ENCODE measurements around the gene SAMD5.

- no peak for TF ChIP-seq POLR2AphosphoS5 (IDR thresholded peaks at IDR 0.05; ENCODE audit: low read depth, low read length)
- TF ChIP-seq, protein P1, sequence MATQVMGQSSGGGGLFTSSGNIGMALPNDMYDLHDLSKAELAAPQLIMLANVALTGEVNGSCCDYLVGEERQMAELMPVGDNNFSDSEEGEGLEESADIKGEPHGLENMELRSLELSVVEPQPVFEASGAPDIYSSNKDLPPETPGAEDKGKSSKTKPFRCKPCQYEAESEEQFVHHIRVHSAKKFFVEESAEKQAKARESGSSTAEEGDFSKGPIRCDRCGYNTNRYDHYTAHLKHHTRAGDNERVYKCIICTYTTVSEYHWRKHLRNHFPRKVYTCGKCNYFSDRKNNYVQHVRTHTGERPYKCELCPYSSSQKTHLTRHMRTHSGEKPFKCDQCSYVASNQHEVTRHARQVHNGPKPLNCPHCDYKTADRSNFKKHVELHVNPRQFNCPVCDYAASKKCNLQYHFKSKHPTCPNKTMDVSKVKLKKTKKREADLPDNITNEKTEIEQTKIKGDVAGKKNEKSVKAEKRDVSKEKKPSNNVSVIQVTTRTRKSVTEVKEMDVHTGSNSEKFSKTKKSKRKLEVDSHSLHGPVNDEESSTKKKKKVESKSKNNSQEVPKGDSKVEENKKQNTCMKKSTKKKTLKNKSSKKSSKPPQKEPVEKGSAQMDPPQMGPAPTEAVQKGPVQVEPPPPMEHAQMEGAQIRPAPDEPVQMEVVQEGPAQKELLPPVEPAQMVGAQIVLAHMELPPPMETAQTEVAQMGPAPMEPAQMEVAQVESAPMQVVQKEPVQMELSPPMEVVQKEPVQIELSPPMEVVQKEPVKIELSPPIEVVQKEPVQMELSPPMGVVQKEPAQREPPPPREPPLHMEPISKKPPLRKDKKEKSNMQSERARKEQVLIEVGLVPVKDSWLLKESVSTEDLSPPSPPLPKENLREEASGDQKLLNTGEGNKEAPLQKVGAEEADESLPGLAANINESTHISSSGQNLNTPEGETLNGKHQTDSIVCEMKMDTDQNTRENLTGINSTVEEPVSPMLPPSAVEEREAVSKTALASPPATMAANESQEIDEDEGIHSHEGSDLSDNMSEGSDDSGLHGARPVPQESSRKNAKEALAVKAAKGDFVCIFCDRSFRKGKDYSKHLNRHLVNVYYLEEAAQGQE (IDR thresholded peaks at IDR 0.05; ENCODE audit: insufficient read depth in 1 of 2, low read depth in 2 of 2, low read length in 2 of 2): no peak
- TF ChIP-seq TAF1 (IDR thresholded peaks at IDR 0.05; ENCODE audit: borderline replicate concordance, insufficient read depth, low read length): no peak
- no peak for TF ChIP-seq SIN3A (IDR thresholded peaks at IDR 0.05; ENCODE audit: borderline replicate concordance, insufficient read depth, low read length)
- no peak for TF ChIP-seq FOXP2 (optimal IDR thresholded peaks at IDR 0.05; ENCODE audit: borderline replicate concordance, extremely low read depth, extremely low read length, insufficient read depth)
These were observed 43.5 kb downstream of the SAMD5 start for GRCh38 chr6:147551976-147552375.
